Stimulated activated CD4-positive, alpha-beta T cell treated with anti-CD3 and anti-CD28 coated beads, TNF-alpha, amount 100 ng/mL, for 48 hours (primary cell): ENCODE data around the gene AKT1S1.
A peak's percentile ranks its signal among the peaks of the same experiment; 100 is the strongest.

Experiments
- DNase-seq, 3 donors: peaks; one replicate each; pipeline ENCODE4 v3.0.0-alpha.2; 2020; ENCODE audit warnings: low read depth in 3 of 3

AKT1S1 gene

GRCh38 chr19:49854378-49855263 lies 22.5 kb downstream of the AKT1S1 start:
- DNase-seq = no peak

- DNase-seq = no peak
Observed at GRCh38 chr19:49853852-49854377, 23.2 kb downstream of the AKT1S1 start.

DNA sequence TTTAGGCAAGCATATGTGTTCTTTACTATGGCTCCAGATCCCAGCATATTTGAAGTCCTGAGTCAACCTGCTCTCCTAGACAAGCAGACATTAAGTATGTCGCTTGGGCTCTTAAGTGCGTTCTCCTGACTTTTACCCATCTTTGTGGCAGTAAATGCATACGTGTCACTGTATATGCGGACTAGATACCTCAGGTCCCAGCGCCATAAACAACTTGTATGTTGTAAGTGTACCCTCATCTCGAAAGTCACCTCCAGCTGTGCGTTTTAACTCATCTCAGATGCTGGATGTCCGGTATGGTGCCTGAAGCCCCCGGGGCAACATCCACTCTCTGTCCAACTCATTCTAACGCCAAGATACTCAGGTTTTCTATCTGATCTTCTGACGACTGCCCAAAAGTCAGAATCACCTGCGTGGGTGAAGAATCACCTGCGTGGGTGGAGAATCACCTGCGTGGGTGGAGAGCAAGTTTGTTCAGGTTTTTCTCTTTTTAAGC lies 24.5 kb downstream of the AKT1S1 start:
- no peak for DNase-seq

- DNase-seq = no peak
Observed at GRCh38 chr19:49851456-49852259, 25.5 kb downstream of the AKT1S1 start.

DNA sequence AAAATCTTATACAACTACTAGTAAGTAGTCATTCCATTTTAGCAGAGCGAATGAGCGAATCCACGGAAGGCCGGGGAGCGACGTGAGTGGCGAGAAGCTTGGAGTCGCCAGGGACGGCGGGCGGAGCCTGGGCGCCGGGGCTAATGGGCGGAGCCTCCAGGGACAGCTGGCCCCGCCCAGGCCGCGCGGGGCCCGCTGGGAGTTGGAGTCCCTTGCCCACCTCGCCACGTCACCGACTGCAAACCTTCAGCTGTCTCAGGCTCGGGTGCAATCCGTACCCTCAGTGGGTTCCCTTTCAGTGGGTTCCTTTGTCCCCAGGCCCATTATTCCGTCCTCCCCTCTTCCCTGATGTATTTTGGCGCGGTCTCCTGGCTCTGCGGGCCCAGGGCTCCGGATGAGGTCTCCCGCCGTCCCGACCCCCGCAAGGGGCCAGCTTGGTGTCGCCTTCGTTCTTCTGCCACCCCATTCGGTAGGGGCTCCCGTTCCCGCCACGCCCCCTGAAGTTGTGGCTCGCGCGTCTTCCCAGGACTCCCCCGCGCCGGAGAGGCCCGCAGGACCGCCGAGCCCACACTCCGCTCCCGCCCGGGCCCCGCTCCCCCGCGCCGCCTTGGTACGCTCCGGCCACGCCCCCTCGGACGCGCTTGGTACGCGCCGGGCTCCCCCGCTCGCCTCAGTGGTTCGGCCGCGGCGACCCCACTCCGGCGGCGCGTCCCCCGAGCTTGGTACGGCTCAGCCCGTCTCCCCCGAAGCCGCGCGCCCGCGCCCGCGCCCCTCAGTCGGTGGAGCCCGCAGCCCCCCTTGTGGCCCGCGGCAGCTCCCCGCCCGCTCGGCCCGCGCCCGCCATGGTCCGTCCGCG lies 26.4 kb downstream of the AKT1S1 start, which contains the start of gene PTOV1:
Gene PTOV1, plus strand, starts transcription at position 673 of the 856 bp plus-strand sequence.
- DNase-seq = peak; percentile 77 to 88 (median 82)

DNA sequence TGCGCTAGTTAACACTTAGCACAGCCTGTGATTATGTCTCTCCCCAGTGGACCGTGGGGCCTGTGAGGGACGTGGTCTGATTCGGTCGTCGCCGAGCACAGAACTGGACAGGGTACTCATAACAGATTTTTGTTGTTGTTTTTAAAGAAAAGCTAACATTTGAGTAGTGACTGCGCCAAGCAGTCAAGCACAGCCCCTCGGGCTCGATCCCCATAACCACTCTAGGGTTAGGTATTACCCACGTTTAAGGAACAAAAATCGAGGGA lies 27.0 kb downstream of the AKT1S1 start:
- DNase-seq = no peak

GRCh38 chr19:49849433-49850220 lies 27.5 kb downstream of the AKT1S1 start:
- DNase-seq = no peak

- DNase-seq = no peak
Observed at GRCh38 chr19:49848938-49849337, 28.2 kb downstream of the AKT1S1 start.

DNA sequence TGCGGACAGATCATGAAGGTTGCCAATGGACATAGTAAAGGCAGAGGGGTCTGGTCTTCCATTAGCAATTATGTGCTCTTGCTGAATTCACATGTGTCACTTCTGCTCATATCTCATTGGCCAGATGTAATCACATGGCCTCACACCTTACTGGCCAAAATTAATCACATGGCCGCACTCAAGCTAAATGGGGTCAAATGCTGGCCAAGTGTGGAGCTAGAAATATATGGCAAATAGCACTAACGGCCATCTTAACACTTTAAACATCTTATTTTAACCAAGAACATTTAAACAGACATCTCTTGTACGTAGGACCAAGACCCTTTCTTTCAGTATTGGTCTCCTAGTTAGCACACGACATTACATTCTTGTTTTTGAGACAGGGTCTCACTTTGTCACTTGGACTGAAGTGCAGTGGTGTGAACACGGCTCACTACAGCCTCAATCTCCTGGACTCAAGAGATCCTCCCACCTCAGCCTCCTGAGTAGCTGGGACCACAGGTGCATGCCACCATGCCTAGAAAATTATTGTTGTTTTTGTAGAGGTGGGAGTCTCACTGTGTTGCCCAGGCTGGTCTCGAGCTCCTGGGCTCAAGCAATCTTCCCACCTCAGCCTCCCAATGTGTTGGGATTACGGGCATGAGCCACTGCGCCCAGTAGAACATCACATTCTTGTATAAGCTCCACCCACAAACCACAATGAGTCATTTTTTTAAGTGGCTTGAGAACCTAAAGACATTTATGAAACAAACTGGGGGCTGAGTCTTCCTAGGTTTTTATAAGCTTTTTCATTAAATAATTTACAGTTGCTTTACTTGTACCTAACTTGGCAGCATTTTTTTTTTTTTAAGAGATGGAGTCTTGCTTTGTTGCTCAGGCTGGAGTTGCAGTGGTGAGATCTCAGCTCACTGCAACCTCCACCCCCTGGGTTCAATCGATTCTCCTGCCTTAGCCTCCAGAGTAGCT lies 29.1 kb downstream of the AKT1S1 start:
- no peak for DNase-seq

GRCh38 chr19:49846408-49846807 lies 30.7 kb downstream of the AKT1S1 start:
- DNase-seq = no peak

- DNase-seq = no peak
Observed at GRCh38 chr19:49845414-49845813, 31.7 kb downstream of the AKT1S1 start.

GRCh38 chr19:49844138-49845095 lies 32.7 kb downstream of the AKT1S1 start:
- DNase-seq = no peak

DNA sequence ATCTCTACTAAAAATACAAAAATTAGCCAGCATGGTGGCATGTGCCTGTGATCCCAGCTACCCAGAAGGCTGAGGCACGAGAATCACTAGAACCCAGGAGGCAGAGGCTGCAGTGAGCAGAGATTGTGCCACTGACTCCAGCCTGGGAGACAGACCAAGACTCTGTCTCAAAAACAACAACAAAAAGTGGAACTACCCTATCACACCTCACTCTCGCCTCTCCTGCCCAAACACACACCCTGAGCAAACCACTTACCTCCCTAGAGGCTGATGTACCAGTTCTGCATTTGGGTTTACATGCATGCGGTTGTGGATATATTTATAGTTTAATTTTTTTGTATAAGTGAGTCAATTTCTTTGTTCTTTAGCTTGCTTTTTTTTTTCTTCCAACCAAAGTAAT lies 33.9 kb downstream of the AKT1S1 start:
- no peak for DNase-seq

GRCh38 chr19:49840736-49841249 lies 36.4 kb downstream of the AKT1S1 start:
- DNase-seq = no peak

DNA sequence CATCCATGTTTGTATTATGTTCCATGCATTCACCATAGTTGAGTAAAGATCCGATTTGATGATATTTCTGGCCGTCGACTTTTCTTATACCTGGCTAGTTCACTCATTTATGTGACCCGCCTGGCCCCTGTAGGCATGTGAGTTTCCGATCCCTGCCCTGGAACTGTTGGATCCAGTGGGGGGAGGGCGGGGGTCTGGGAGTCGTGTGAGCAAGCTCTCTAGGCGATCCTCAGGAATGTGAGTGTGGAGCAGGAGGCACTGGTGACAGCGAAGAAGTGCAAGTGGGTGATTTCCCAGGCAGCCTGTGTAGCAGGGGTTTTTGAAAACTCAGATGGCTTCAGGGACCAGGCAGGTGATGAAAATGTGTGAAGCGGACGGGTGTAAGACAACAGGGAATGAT lies 36.8 kb downstream of the AKT1S1 start:
- no peak for DNase-seq

DNA sequence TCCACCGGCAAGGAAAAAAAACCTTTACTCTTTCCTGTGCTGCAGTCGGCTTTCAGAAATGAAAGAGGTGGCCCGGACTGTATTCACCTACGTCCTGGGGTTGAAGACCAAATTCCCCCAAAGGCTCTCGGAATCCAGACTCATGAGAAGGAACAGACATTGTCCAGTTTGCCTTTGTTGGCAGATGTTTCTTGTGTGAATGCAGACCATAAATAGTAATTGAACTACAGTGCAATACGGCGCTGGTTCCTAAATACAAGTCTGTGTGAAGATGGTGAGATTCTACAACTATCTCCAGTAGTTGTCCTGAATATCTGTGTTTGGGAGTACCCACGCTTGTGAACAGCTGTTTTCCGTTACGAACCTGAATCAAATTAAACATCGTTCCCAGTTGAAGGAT lies 37.4 kb downstream of the AKT1S1 start:
- no peak for DNase-seq

DNA sequence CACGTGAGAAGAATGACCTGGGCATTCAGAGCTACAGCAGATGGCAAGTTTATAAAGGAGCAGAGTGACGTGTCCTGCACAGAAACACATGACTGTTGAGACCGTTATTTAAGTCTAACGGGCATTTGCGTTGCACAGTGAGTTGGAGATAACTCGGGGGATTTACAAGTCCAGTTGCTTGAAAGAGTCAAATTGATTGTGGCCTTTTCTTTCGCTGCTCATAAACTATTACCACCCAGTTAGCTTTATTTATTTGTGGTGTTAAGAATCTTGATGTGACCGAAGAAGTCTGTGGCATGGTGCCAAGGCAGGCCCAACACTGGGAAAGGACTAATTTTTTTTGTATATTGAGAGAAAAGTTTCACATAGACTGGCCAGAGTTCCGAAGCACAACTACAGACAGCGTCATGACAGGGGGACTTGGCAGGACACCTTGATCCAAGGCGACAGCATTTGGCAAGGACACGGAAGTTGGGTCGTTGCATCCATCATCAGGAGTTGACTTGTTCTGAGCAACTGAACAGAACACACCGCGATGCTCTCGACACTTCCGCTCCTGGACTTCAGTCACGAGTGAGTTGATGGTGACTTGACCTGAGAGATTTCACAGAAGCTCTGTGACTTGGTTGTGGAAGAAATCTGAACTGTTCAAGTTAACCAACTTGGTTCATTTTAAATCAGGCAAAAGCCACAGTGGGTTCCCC lies 38.1 kb downstream of the AKT1S1 start:
- no peak for DNase-seq

- DNase-seq = no peak
Observed at GRCh38 chr19:49837425-49837824, 39.7 kb downstream of the AKT1S1 start.
